MM.1S (cell line): Measurements from ENCODE around the gene UNC5C.

Source experiments
- DNase-seq: peaks from one replicate; pipeline ENCODE4 v3.0.0-alpha.2; 2015
- H2AFZ ChIP-seq: fragments of 300-600 bp; sonication (generic); 2 replicates; pipeline ENCODE4 v1.6.0; 2016; ENCODE audit warnings: antibody characterized with exemption, low read length
- H3F3A ChIP-seq: fragments of 300-600 bp; sonication (generic); 2 replicates; pipeline ENCODE4 v1.6.1; 2016; ENCODE audit warnings: mild to moderate bottlenecking, antibody characterized with exemption, low read length, moderate library complexity, mixed read lengths; ENCODE audit not compliant: insufficient read depth
- H3K27ac ChIP-seq: fragments of 300-600 bp; sonication (generic); 2 replicates; pipeline ENCODE4 v1.5.1; 2016; ENCODE audit warnings: mild to moderate bottlenecking, low read length
- H3K27me3 ChIP-seq: fragments of 300-600 bp; sonication (generic); replicated peaks from 2 replicates; pipeline ENCODE4 v1.6.0; 2016; ENCODE audit warnings: low read length; ENCODE audit not compliant: insufficient read depth
- H3K36me3 ChIP-seq: fragments of 300-600 bp; sonication (generic); replicated peaks from 2 replicates; pipeline ENCODE4 v1.6.1; 2016; ENCODE audit warnings: mild to moderate bottlenecking, low read length, mixed read lengths; ENCODE audit not compliant: insufficient read depth
- H3K4me1 ChIP-seq: fragments of 300-600 bp; sonication (generic); 2 replicates; pipeline ENCODE4 v1.6.1; 2016; ENCODE audit warnings: low read length, mixed read lengths
- H3K4me2 ChIP-seq: fragments of 300-600 bp; sonication (generic); 2 replicates; pipeline ENCODE4 v1.6.0; 2016; ENCODE audit warnings: low read depth, low read length
- H3K4me3 ChIP-seq: fragments of 300-600 bp; sonication (generic); 2 replicates; pipeline ENCODE4 v1.5.1; 2016; ENCODE audit warnings: low read length, mixed read lengths
- H3K79me2 ChIP-seq: fragments of 300-600 bp; sonication (generic); 2 replicates; pipeline ENCODE4 v1.6.1; 2016; ENCODE audit warnings: mixed run types, low read length, mixed read lengths
- H3K9ac ChIP-seq: fragments of 300-600 bp; sonication (generic); 2 replicates; pipeline ENCODE4 v1.6.1; 2016; ENCODE audit warnings: low read length, mixed read lengths
- H3K9me2 ChIP-seq: fragments of 300-600 bp; sonication (generic); replicated peaks from 2 replicates; pipeline ENCODE4 v1.6.1; 2016; ENCODE audit warnings: mild to moderate bottlenecking, low read length, mixed read lengths; ENCODE audit not compliant: insufficient read depth
- H3K9me3 ChIP-seq: fragments of 300-600 bp; sonication (generic); replicated peaks from 2 replicates; pipeline ENCODE4 v1.6.1; 2016; ENCODE audit warnings: mild to moderate bottlenecking, low read length, mixed read lengths; ENCODE audit not compliant: insufficient read depth
- H4K20me1 ChIP-seq: fragments of 300-600 bp; sonication (generic); 2 replicates; pipeline ENCODE4 v1.6.1; 2016; ENCODE audit warnings: mild to moderate bottlenecking, low read length, moderate library complexity, mixed read lengths; ENCODE audit not compliant: insufficient read depth
- CTCF ChIP-seq: fragments of 300-600 bp; sonication (generic); IDR thresholded peaks from 2 replicates; pipeline ENCODE4 v1.5.1; 2016; ENCODE audit warnings: antibody characterized with exemption, low read length, mixed read lengths
- EZH2 ChIP-seq: fragments of 300-600 bp; sonication (generic); optimal IDR thresholded peaks from 2 replicates; pipeline ENCODE3; 2017; ENCODE audit warnings: low read depth, mild to moderate bottlenecking, antibody characterized with exemption, low read length, mixed read lengths
- EZH2phosphoT487 ChIP-seq: fragments of 300-600 bp; sonication (generic); IDR thresholded peaks from 2 replicates; pipeline ENCODE4 v1.6.1; 2018; ENCODE audit warnings: antibody characterized with exemption, low read length

UNC5C gene

DNA sequence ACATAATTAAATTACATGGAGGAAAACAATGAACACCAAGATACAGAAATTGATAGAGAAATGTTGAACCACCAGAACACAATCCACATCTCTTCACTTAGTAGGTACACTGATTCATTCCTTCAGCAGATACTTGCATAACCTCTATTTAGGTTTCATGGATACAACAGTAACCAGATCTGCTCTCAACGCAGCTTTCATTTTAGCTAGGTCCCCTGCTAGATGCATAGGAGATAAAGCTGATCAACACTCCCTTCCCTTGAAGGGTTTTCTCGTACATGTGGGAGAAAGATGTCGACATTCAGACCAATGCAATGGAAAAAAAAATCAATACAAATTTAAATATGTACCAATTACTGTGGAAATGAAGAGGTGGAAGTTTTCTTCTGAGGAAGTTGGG, 37.3 kb downstream of the UNC5C start:
- H3K36me3 ChIP-seq = no peaks in the 10 kb centered on the region
- H3K9me3 ChIP-seq = no peaks in the 10 kb centered on the region
- H3K4me1 ChIP-seq = no peaks in the 10 kb centered on the region
- no peaks in the 10 kb centered on the region for H3K79me2 ChIP-seq
- no peak overlapping the region for H3K9ac ChIP-seq
- H3F3A ChIP-seq = no peaks in the 10 kb centered on the region
- H2AFZ ChIP-seq = no peak overlapping the region
- no peak overlapping the region for H3K27ac ChIP-seq
- no peaks in the 10 kb centered on the region for H4K20me1 ChIP-seq
- no peak for DNase-seq
- no peak overlapping the region for H3K4me3 ChIP-seq
- TF ChIP-seq EZH2phosphoT487 = no peak
- no peak for TF ChIP-seq EZH2
- no peak overlapping the region for H3K4me2 ChIP-seq
- no peaks in the 10 kb centered on the region for H3K27me3 ChIP-seq
- H3K9me2 ChIP-seq = no peaks in the 10 kb centered on the region

- TF ChIP-seq EZH2phosphoT487 = no peak
- no peak for TF ChIP-seq CTCF
- TF ChIP-seq EZH2 = no peak
- Histone ChIP-seq H3K9me3 (no peaks in the 10 kb centered on the region), H3K36me3 (no peaks in the 10 kb centered on the region), H3K27ac (no peak overlapping the region), H3K4me2 (no peak overlapping the region), H3K4me3 (no peak overlapping the region), H3K79me2 (no peaks in the 10 kb centered on the region), H3K9me2 (no peaks in the 10 kb centered on the region), H3K4me1 (no peaks in the 10 kb centered on the region), H3F3A (no peaks in the 10 kb centered on the region), H3K9ac (no peak overlapping the region), H3K27me3 (no peaks in the 10 kb centered on the region), H2AFZ (no peak overlapping the region), H4K20me1 (no peaks in the 10 kb centered on the region)
- DNase-seq = no peak
These were observed 37.9 kb downstream of the UNC5C start for GRCh38 chr4:95510877-95511276.

GRCh38 chr4:95510145-95510544, 38.6 kb downstream of the UNC5C start:
- H2AFZ ChIP-seq = no peak overlapping the region
- H3K27ac ChIP-seq = no peak overlapping the region
- no peak for DNase-seq
- H3F3A ChIP-seq = no peaks in the 10 kb centered on the region
- no peak overlapping the region for H3K4me3 ChIP-seq
- H3K4me1 ChIP-seq = no peaks in the 10 kb centered on the region
- H3K36me3 ChIP-seq = no peaks in the 10 kb centered on the region
- H3K9ac ChIP-seq = no peak overlapping the region
- no peaks in the 10 kb centered on the region for H3K79me2 ChIP-seq
- no peaks in the 10 kb centered on the region for H4K20me1 ChIP-seq
- no peak overlapping the region for H3K4me2 ChIP-seq
- H3K9me2 ChIP-seq = no peaks in the 10 kb centered on the region
- TF ChIP-seq EZH2 = no peak
- TF ChIP-seq CTCF = no peak
- no peak for TF ChIP-seq EZH2phosphoT487
- no peaks in the 10 kb centered on the region for H3K27me3 ChIP-seq
- H3K9me3 ChIP-seq = no peaks in the 10 kb centered on the region

GRCh38 chr4:95508421-95508820, 40.4 kb downstream of the UNC5C start:
- Histone ChIP-seq H3K36me3 (no peaks in the 10 kb centered on the region), H3F3A (no peaks in the 10 kb centered on the region), H3K9me2 (no peaks in the 10 kb centered on the region), H3K9ac (no peak overlapping the region), H3K27me3 (no peaks in the 10 kb centered on the region), H3K27ac (no peak overlapping the region), H3K4me2 (no peak overlapping the region), H4K20me1 (no peaks in the 10 kb centered on the region), H3K4me3 (no peak overlapping the region), H3K9me3 (no peaks in the 10 kb centered on the region), H3K4me1 (no peaks in the 10 kb centered on the region), H3K79me2 (no peaks in the 10 kb centered on the region), H2AFZ (no peak overlapping the region)
- no peak for TF ChIP-seq EZH2
- no peak for TF ChIP-seq CTCF
- no peak for TF ChIP-seq EZH2phosphoT487
- no peak for DNase-seq
